Suprapubic skin (tissue), 3 donors: ENCODE results near the gene CEP135.

Experiments used
- CTCF ChIP-seq, 2 donors: fragments of 200-600 bp in 1 of 2; fragments of 450-650 bp in 1 of 2; sonication (generic) in 1 of 2; IDR thresholded peaks; one replicate each; pipeline ENCODE4 v1.5.1; 2016 to 2019; ENCODE audit warnings: antibody characterized with exemption in 2 of 2, mild to moderate bottlenecking in 1 of 2, moderate library complexity in 1 of 2
- POLR2A ChIP-seq, 2 donors: fragments of 450-650 bp; IDR thresholded peaks; one replicate each; pipeline ENCODE4 v1.6.1; 2017; ENCODE audit warnings: antibody characterized with exemption in 2 of 2, mild to moderate bottlenecking in 2 of 2, moderate library complexity in 2 of 2

- TF ChIP-seq POLR2A (IDR thresholded peaks at IDR 0.05) (no peak), CTCF (IDR thresholded peaks at IDR 0.05) (no peak)
These were observed 30.8 kb downstream of the CEP135 start for GRCh38 chr4:55979562-55979961.
